ENCODE data around the gene CLDN7. TPM values are rescaled to one million over a fixed set of nuclear protein-coding genes. Genes with fewer than 3 reads are reported as not detected.
"Not testable (repeated sequence)": the region's sequence is repeated elsewhere in the genome, so short reads cannot be mapped to it uniquely, and the experiment has no call there.

CLDN7 gene
- total and polyA plus RNA-seq, 12 donors = 1.6 to 35.6 (median 6.8) TPM

- TF ChIP-seq CTCF (IDR thresholded peaks at IDR 0.05) = no peak
- no peak for TF ChIP-seq POLR2A (IDR thresholded peaks at IDR 0.05)
- intact Hi-C loops (cut with DNase I) = no loop called here
- Histone ChIP-seq H3K4me3 (peak overlapping the region in 2 of 4 donors; percentile 91 to 92), H3K27me3 (no peaks in the 10 kb centered on the region), H3K27ac (peak overlapping the region in 2 of 5 donors; percentile 99 to 100), H3K36me3 (replicated peaks in 1 of 2) (peaks cover 0 to 34% of the 10 kb centered on the region in 2 donors), H3K9me3 (replicated peaks in 1 of 3) (no peaks in the 10 kb centered on the region), H3K4me1 (replicated peaks in 1 of 2) (peaks cover 31 to 39% of the 10 kb centered on the region in 2 donors)
- DNase-seq = peak in 1 of 7 donors; percentile 31
- WGBS, 4 donors = 77 to 84% (median 78%) methylated on average over 7 of the region's 7 CpGs
Measured at GRCh38 chr17:7249830-7250229, 12.4 kb downstream of the CLDN7 start.

GRCh38 chr17:7249214-7249613, 13.1 kb downstream of the CLDN7 start:
- peak in 1 of 7 donors; percentile 28 for DNase-seq
- TF ChIP-seq CTCF (IDR thresholded peaks at IDR 0.05) (no peak), POLR2A (IDR thresholded peaks at IDR 0.05) (no peak)
- H3K4me1 ChIP-seq (replicated peaks in 1 of 2) = peaks cover 31 to 37% of the 10 kb centered on the region in 2 donors
- no peaks in the 10 kb centered on the region for H3K9me3 ChIP-seq (replicated peaks in 1 of 3)
- intact Hi-C loops (cut with DNase I) = no loop called here
- no peaks in the 10 kb centered on the region for H3K27me3 ChIP-seq
- no peak overlapping the region for H3K4me3 ChIP-seq
- WGBS, 4 donors = 75 to 81% (median 78%) methylated on average over 6 of the region's 6 CpGs
- peaks cover 0 to 34% of the 10 kb centered on the region in 2 donors for H3K36me3 ChIP-seq (replicated peaks in 1 of 2)
- H3K27ac ChIP-seq = peak overlapping the region in 2 of 5 donors; percentile 21 to 100

GRCh38 chr17:7248796-7249195, 13.5 kb downstream of the CLDN7 start:
- H3K4me1 ChIP-seq (replicated peaks in 1 of 2) = peaks cover 31 to 33% of the 10 kb centered on the region in 2 donors
- H3K4me3 ChIP-seq = no peak overlapping the region
- no peaks in the 10 kb centered on the region for H3K27me3 ChIP-seq
- no peaks in the 10 kb centered on the region for H3K9me3 ChIP-seq (replicated peaks in 1 of 3)
- intact Hi-C loops (cut with DNase I) = no loop called here
- peak overlapping the region in 2 of 5 donors; percentile 21 to 100 for H3K27ac ChIP-seq
- peaks cover 0 to 34% of the 10 kb centered on the region in 2 donors for H3K36me3 ChIP-seq (replicated peaks in 1 of 2)
- 53 to 62% (median 56%) methylated on average over 4 of the region's 4 CpGs for WGBS, 4 donors
- DNase-seq = no peak
- TF ChIP-seq POLR2A (IDR thresholded peaks at IDR 0.05) = no peak
- no peak for TF ChIP-seq CTCF (IDR thresholded peaks at IDR 0.05)

GRCh38 chr17:7246779-7247178, 15.5 kb downstream of the CLDN7 start:
- H3K4me3 ChIP-seq = no peak overlapping the region
- H3K27me3 ChIP-seq = no peaks in the 10 kb centered on the region
- no peak for DNase-seq
- no peak for TF ChIP-seq CTCF (IDR thresholded peaks at IDR 0.05)
- no peak for TF ChIP-seq POLR2A (IDR thresholded peaks at IDR 0.05)
- peaks cover 0 to 36% of the 10 kb centered on the region in 2 donors for H3K36me3 ChIP-seq (replicated peaks in 1 of 2)
- H3K27ac ChIP-seq = no peak overlapping the region
- peaks cover 21 to 29% of the 10 kb centered on the region in 2 donors for H3K4me1 ChIP-seq (replicated peaks in 1 of 2)
- intact Hi-C loops (cut with DNase I) = no loop called here
- no peaks in the 10 kb centered on the region for H3K9me3 ChIP-seq (replicated peaks in 1 of 3)
- 89 to 98% (median 97%) methylated on average over 4 to 5 of the region's 5 CpGs for WGBS, 4 donors

GRCh38 chr17:7243838-7244237, 18.4 kb downstream of the CLDN7 start:
- H3K27ac ChIP-seq = peak overlapping the region in 4 of 5 donors; percentile 87 to 100 (median 95)
- H3K27me3 ChIP-seq; intact Hi-C loops (cut with DNase I); H3K9me3 ChIP-seq (replicated peaks in 1 of 3): not testable (repeated sequence)
- WGBS, 4 donors = 65 to 77% (median 74%) methylated on average over 7 to 10 of the region's 10 CpGs
- peak overlapping the region in 1 of 4 donors; percentile 92 for H3K4me3 ChIP-seq
- peaks cover 21 to 26% of the 10 kb centered on the region in 2 donors for H3K4me1 ChIP-seq (replicated peaks in 1 of 2)
- peaks cover 0 to 45% of the 10 kb centered on the region in 2 donors for H3K36me3 ChIP-seq (replicated peaks in 1 of 2)
- DNase-seq = peak in 1 of 7 donors; percentile 33

Data from adrenal gland (tissue), 12 donors.